ENCODE data around the gene GSS. TPM values are rescaled to one million over a fixed set of nuclear protein-coding genes. Genes with fewer than 3 reads are reported as not detected.
A peak's percentile ranks its signal among the peaks of the same experiment; 100 is the strongest.

GSS gene
- total RNA-seq, 4 donors from 2014 or later, result 14.1 to 33.0 (median 23.8) TPM

- ATAC-seq (no peak), DNase-seq (no peak)
- H3K27ac ChIP-seq, result peak overlapping the region; percentile 89 to 99 (median 94)
- no peaks in the 10 kb centered on the region for H3K9me3 ChIP-seq
- TF ChIP-seq POLR2A (IDR thresholded peaks at IDR 0.05), result no peak
- no peak for TF ChIP-seq CTCF (IDR thresholded peaks at IDR 0.05 in 4 of 5, conservative IDR thresholded peaks at IDR 0.05 in 1 of 5)
- H3K4me3 ChIP-seq, result no peak overlapping the region
- no peaks in the 10 kb centered on the region for H3K36me3 ChIP-seq
- intact Hi-C loops (cut with DNase I; ENCODE audit: low total_unique reads), result no loop called here
- in situ Hi-C loops (cut with MboI; ENCODE audit: low sequenced_read_pairs in 4 of 4), result no loop called here
- peaks cover 0 to 7% (median 0%) of the 10 kb centered on the region in 3 donors for H3K27me3 ChIP-seq
- peaks cover 25 to 34% of the 10 kb centered on the region in 2 donors for H3K4me1 ChIP-seq
Measured at GRCh38 chr20:34983995-34984735, 28.6 kb upstream of the GSS start.

- Histone ChIP-seq H3K36me3 (no peaks in the 10 kb centered on the region), H3K9me3 (no peaks in the 10 kb centered on the region), H3K27me3 (peaks cover 0 to 7% (median 0%) of the 10 kb centered on the region in 3 donors), H3K4me3 (no peak overlapping the region), H3K4me1 (peaks cover 34 to 41% of the 10 kb centered on the region in 2 donors), H3K27ac (peak overlapping the region; percentile 89 to 99 (median 94))
- in situ Hi-C loops (cut with MboI; ENCODE audit: low sequenced_read_pairs in 4 of 4), result no loop called here
- ATAC-seq, result no peak
- no peak for TF ChIP-seq CTCF (IDR thresholded peaks at IDR 0.05 in 4 of 5, conservative IDR thresholded peaks at IDR 0.05 in 1 of 5)
- TF ChIP-seq POLR2A (IDR thresholded peaks at IDR 0.05), result peak in 1 of 2 donors; percentile 24
- DNase-seq, result no peak
- intact Hi-C loops (cut with DNase I; ENCODE audit: low total_unique reads), result no loop called here
Measured at GRCh38 chr20:34983089-34983820, 27.6 kb upstream of the GSS start.

- H3K4me1 ChIP-seq, result peaks cover 36 to 48% of the 10 kb centered on the region in 2 donors
- ATAC-seq (no peak), DNase-seq (no peak)
- no peak overlapping the region for H3K4me3 ChIP-seq
- intact Hi-C loops (cut with DNase I; ENCODE audit: low total_unique reads) (no loop called here), in situ Hi-C loops (cut with MboI; ENCODE audit: low sequenced_read_pairs in 4 of 4) (no loop called here)
- H3K36me3 ChIP-seq, result no peaks in the 10 kb centered on the region
- no peaks in the 10 kb centered on the region for H3K9me3 ChIP-seq
- H3K27ac ChIP-seq, result peak overlapping the region; percentile 89 to 99 (median 94)
- TF ChIP-seq POLR2A (IDR thresholded peaks at IDR 0.05) (no peak), CTCF (IDR thresholded peaks at IDR 0.05 in 4 of 5, conservative IDR thresholded peaks at IDR 0.05 in 1 of 5) (no peak)
- H3K27me3 ChIP-seq, result peaks cover 0 to 7% (median 0%) of the 10 kb centered on the region in 3 donors
Measured at GRCh38 chr20:34982270-34983088, 26.9 kb upstream of the GSS start.

- Histone ChIP-seq H3K27me3 (peaks cover 0 to 7% (median 0%) of the 10 kb centered on the region in 3 donors), H3K4me3 (no peak overlapping the region), H3K9me3 (no peaks in the 10 kb centered on the region), H3K4me1 (peaks cover 41 to 48% of the 10 kb centered on the region in 2 donors), H3K27ac (peak overlapping the region; percentile 89 to 99 (median 94)), H3K36me3 (no peaks in the 10 kb centered on the region)
- no peak for TF ChIP-seq CTCF (IDR thresholded peaks at IDR 0.05 in 4 of 5, conservative IDR thresholded peaks at IDR 0.05 in 1 of 5)
- peak in 1 of 2 donors; percentile 37 for TF ChIP-seq POLR2A (IDR thresholded peaks at IDR 0.05)
- intact Hi-C loops (cut with DNase I; ENCODE audit: low total_unique reads) (no loop called here), in situ Hi-C loops (cut with MboI; ENCODE audit: low sequenced_read_pairs in 4 of 4) (no loop called here)
- ATAC-seq, result peak; percentile 35 to 37
- peak; percentile 45 to 74 for DNase-seq
Measured at GRCh38 chr20:34980543-34981233, 25.1 kb upstream of the GSS start.
